Muscle of leg (tissue), 11 donors: ENCODE data around the gene SHKBP1. TPM values are rescaled to one million over a fixed set of nuclear protein-coding genes. Genes with fewer than 3 reads are reported as not detected.

Experiments used
- DNase-seq: peaks from one replicate; pipeline ENCODE4 v3.0.0; 2013
- H3K27ac ChIP-seq: one replicate; pipeline ENCODE4 v1.5.1; 2013; ENCODE audit warnings: mild to moderate bottlenecking, low read length, control low read depth
- H3K27me3 ChIP-seq: one replicate; pipeline ENCODE4 v1.6.1; 2013; ENCODE audit warnings: low read length; ENCODE audit not compliant: control insufficient read depth, insufficient read depth
- H3K36me3 ChIP-seq: one replicate; pipeline ENCODE4 v1.6.1; 2013; ENCODE audit warnings: low read length; ENCODE audit not compliant: control insufficient read depth, insufficient read depth
- H3K4me1 ChIP-seq: one replicate; pipeline ENCODE4 v1.6.1; 2013; ENCODE audit warnings: low read length; ENCODE audit not compliant: control insufficient read depth, insufficient read depth
- H3K4me3 ChIP-seq: one replicate; pipeline ENCODE4 v1.5.1; 2013; ENCODE audit warnings: low read length, control low read depth
- H3K9me3 ChIP-seq: replicated peaks from 2 replicates; pipeline ENCODE4 v1.6.1; 2013; ENCODE audit warnings: low read depth, low read length; ENCODE audit not compliant: control insufficient read depth
- WGBS: methylation state at CpG from one replicate; pipeline ENCODE4 v1.1.5; 2013; ENCODE audit warnings: missing lambda C conversion rate; ENCODE audit not compliant: insufficient coverage; 5-methylcytosine and 5-hydroxymethylcytosine counted together
- polyA plus RNA-seq, 8 donors: library from polyadenylated mRNA; unstranded; fragments of 120-200 nt; gene quantifications; one replicate each; pipeline versions ENCODE4 v1.2.1 to v1.2.3, GENCODE V29; 2013; ENCODE audit warnings: inconsistent platforms in 1 of 8, low replicate concordance in 1 of 8; ENCODE audit not compliant: insufficient read length in 8 of 8, insufficient read depth in 1 of 8
- total RNA-seq: library from RNA; stranded (reverse); fragments of 120-200 nt; gene quantifications from one replicate; pipeline ENCODE4 v1.2.4, GENCODE V29; 2013

SHKBP1 gene
- total and polyA plus RNA-seq, 9 donors, result 8.2 to 29.8 (median 21.3) TPM

DNA sequence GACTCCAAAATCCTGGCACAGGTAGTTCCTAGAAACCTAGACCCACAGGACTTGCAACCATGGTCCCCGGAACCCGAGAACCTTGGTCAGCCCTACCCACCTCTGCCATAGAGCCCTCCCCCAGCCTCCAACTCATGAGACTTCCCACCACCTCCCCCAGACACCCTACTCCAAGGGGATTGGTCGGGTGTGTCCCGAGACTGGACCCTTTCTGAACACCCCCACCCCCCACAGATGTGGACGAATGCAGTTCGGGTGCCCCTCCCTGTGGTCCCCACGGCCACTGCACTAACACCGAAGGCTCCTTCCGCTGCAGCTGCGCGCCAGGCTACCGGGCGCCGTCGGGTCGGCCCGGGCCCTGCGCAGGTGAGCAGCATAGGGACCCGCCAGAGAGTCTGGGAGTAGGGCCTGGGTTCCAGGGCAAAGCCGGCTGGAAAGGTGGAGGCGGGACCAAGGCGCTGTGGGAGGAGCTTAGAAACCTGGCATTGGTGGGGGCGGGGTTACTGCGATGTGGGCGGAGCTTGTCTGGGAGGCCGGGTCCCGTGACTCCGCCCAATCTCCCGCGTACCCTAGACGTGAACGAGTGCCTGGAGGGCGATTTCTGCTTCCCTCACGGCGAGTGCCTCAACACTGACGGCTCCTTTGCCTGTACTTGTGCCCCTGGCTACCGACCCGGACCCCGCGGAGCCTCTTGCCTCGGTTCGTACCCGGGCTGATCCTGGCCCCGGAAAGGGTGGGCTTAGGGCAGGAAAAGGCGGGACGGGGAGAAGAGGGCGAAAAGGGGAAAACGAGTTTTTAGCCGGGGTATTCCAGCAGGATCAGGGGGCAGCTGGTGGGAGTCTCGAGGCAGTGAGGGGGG, 36.4 kb downstream of the SHKBP1 start:
- H3K36me3 ChIP-seq, result peaks cover 26% of the 10 kb centered on the region
- WGBS, result 33% methylated on average over 48 of the region's 50 CpGs
- no peaks in the 10 kb centered on the region for H3K9me3 ChIP-seq
- H3K27ac ChIP-seq, result peak overlapping the region; percentile 39
- peak overlapping the region; percentile 48 for H3K4me3 ChIP-seq
- peaks cover 22% of the 10 kb centered on the region for H3K27me3 ChIP-seq
- no peak for DNase-seq
- peaks cover 29% of the 10 kb centered on the region for H3K4me1 ChIP-seq

DNA sequence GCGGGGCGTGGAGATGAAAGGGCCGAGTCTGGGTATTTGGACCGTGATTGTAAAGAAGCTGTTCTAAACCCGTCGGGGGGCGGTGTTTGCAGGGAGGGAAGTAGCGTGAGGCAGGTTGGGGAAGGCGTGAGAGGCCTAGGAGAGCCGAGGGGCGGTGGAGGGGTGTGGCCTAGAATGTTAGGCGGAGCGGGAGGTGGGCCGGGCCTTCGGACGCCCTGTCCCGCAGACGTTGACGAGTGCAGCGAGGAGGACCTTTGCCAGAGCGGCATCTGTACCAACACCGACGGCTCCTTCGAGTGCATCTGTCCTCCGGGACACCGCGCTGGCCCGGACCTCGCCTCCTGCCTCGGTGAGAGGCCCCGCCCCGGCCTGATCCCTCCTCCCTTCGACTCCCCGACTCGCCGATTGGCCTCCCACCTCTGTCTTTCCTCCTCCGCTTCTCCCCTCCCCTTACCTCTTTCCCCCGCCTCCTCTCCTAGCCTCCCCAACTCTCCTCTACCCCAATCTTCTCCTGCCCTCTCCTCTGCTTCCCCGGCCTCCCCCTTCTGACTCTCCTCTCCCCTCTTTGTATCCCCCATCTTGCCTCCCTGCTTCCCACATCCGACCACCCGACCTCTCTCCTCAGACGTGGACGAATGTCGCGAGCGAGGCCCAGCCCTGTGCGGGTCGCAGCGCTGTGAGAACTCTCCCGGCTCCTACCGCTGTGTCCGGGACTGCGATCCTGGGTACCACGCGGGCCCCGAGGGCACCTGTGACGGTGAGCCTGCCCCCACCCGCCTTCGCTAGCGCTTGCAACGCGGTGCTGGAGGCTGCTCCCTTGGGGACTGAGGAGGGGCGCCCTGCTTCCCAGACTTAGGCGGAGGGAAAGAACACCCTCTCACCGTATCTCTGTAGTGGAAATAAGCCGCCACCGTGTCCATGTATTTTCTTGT, 37.3 kb downstream of the SHKBP1 start:
- peak; percentile 90 for DNase-seq
- 20% methylated on average over 63 of the region's 67 CpGs for WGBS
- Histone ChIP-seq H3K27me3 (peaks cover 21% of the 10 kb centered on the region), H3K4me3 (peak overlapping the region; percentile 48), H3K4me1 (peaks cover 29% of the 10 kb centered on the region), H3K27ac (peak overlapping the region; percentile 39), H3K9me3 (no peaks in the 10 kb centered on the region), H3K36me3 (peaks cover 32% of the 10 kb centered on the region)

DNA sequence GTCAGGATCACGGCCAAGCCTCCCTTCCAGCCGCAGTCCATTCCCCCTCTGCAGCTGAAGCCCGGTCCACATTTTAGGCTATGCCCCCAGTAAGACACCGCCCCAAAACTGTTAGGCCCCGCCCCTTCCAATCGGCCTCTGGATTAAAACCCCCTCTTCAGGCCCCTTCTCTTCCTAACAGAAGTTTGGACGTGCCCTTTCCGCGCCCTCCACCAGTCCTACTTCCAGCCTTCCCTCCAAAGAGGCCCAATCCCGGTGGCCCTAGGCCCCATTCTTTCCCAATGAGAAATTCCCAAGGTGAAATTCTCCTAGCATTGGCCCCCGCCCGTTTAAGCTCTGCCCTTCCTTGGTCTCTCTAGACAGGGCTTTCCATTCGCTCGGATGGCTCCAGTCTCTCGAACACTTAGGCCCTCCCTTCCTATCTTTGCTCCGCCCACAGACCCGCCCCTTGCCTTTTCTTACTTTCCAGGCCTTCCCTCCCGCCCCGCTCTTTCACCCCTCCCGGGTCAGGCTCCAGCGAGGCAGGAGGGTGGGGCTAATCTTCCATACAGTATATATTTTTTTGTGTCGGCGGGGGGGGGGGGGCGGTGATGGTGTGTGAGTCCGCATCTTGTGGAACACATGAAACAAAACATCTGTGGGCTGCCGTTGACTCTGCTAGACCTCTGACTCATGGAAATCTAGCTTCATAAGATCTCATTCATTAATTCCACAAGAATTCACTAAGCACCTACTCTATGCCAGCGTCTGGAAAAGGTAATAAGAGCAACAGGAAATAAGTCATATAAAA, 38.1 kb downstream of the SHKBP1 start:
- Histone ChIP-seq H3K36me3 (peaks cover 41% of the 10 kb centered on the region), H3K9me3 (no peaks in the 10 kb centered on the region), H3K27me3 (peaks cover 13% of the 10 kb centered on the region), H3K4me1 (peaks cover 22% of the 10 kb centered on the region), H3K4me3 (peak overlapping the region; percentile 48), H3K27ac (peak overlapping the region; percentile 71)
- peak; percentile 93 for DNase-seq
- WGBS, result 13% methylated on average over 15 of the region's 27 CpGs

DNA sequence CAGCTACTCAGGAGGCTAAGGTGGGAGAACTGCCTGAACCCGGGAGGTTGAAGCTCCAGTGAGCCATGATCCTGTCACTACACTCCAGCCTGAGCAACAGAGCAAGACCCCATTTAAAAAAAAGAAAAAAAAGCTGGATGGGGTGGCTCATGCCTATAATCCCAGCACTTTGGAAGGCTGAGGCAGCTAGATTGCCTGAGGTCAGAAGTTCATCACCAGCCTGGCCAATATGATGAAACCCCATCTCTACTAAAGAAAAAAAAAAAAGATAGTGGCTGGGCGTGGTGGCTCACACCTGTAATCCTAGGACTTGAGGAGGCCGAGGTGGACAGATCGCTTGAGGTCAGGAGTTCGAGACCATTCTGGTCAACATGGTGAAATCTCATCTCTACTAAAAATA, 39.5 kb downstream of the SHKBP1 start:
- H3K36me3 ChIP-seq, result peaks cover 44% of the 10 kb centered on the region
- no peak for DNase-seq
- peaks cover 12% of the 10 kb centered on the region for H3K27me3 ChIP-seq
- H3K4me3 ChIP-seq, result no peak overlapping the region
- H3K9me3 ChIP-seq, result no peaks in the 10 kb centered on the region
- H3K27ac ChIP-seq, result no peak overlapping the region
- H3K4me1 ChIP-seq, result peaks cover 13% of the 10 kb centered on the region
- no CpG with 5 or more reads among the region's 5 CpGs for WGBS

DNA sequence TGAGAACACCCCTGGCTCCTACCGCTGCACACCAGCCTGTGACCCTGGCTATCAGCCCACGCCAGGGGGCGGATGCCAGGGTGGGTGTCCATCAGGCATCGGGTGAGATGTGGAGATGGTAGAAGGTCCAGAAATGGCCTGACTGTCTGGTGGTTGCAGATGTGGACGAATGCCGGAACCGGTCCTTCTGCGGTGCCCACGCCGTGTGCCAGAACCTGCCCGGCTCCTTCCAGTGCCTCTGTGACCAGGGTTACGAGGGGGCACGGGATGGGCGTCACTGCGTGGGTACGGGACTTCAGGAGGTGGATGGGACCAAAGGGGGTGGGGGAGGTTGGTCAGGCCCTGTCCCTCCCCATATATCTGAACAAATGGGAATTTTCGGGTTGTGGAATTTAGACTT, 40.3 kb downstream of the SHKBP1 start:
- WGBS, result 96% methylated on average over 13 of the region's 17 CpGs
- Histone ChIP-seq H3K27me3 (peaks cover 11% of the 10 kb centered on the region), H3K27ac (no peak overlapping the region), H3K4me3 (no peak overlapping the region), H3K9me3 (no peaks in the 10 kb centered on the region), H3K36me3 (peaks cover 44% of the 10 kb centered on the region), H3K4me1 (peaks cover 11% of the 10 kb centered on the region)
- DNase-seq, result peak; percentile 11

DNA sequence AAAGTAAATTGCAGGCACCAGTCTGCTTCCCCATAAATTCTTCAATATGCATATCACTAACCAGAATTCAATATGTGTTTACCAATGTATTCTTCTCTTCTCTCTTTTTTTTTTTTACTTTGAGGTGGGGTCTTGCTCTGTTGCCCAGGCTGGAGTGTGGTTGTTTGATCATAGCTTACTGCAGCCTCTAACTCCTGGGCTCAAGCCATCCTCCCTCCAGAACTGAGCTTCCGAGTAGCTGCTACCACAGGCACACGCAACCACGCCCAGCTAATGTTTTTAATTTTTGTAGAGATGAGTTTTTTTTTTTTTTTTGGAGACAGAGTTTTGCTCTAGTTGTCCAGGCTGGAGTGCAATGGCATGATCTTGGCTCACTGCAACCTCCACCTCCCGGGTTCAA, 41.3 kb downstream of the SHKBP1 start:
- no peak overlapping the region for H3K4me3 ChIP-seq
- no peaks in the 10 kb centered on the region for H3K9me3 ChIP-seq
- peaks cover 11% of the 10 kb centered on the region for H3K4me1 ChIP-seq
- peaks cover 10% of the 10 kb centered on the region for H3K27me3 ChIP-seq
- WGBS, result no CpG with 5 or more reads among the region's 4 CpGs
- no peak for DNase-seq
- H3K36me3 ChIP-seq, result peaks cover 44% of the 10 kb centered on the region
- no peak overlapping the region for H3K27ac ChIP-seq

DNA sequence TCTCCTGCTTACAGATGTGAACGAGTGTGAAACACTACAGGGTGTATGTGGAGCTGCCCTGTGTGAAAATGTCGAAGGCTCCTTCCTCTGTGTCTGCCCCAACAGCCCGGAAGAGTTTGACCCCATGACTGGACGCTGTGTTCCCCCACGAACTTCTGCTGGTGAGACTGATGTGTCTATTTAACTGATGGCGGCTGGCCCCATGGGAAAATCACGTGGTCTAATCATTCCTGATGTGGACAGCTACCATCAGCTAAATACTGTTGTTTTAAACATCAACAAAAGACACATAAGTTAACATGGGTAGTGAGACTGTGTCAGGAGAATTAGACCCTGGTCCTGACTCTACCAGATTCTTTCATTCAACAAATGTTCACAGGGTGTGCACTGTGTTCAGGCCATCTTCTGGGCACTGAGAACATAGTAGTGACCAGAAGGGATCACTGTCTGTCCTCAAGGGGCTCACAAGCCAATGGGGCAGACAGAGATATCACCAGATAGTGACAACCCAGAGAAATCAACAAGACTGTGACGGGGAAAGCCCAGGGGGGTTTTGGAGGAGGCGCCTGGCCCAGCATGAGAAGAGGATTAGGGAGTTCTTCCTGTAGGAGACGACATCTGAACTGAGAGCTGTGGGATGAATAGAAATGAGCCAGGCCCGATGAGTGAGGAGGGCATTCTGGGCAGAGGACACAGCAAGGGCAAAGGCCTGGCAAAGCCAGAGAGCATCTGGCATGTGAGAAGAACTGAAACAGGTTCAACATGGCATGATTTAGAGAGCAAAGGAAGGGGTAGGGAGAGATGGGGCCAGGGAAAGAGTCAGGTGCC, 42.9 kb downstream of the SHKBP1 start:
- H3K4me1 ChIP-seq, result peaks cover 4% of the 10 kb centered on the region
- H3K27ac ChIP-seq, result no peak overlapping the region
- H3K36me3 ChIP-seq, result peaks cover 52% of the 10 kb centered on the region
- peaks cover 5% of the 10 kb centered on the region for H3K27me3 ChIP-seq
- 76% methylated on average over 8 of the region's 11 CpGs for WGBS
- no peak for DNase-seq
- no peak overlapping the region for H3K4me3 ChIP-seq
- no peaks in the 10 kb centered on the region for H3K9me3 ChIP-seq

DNA sequence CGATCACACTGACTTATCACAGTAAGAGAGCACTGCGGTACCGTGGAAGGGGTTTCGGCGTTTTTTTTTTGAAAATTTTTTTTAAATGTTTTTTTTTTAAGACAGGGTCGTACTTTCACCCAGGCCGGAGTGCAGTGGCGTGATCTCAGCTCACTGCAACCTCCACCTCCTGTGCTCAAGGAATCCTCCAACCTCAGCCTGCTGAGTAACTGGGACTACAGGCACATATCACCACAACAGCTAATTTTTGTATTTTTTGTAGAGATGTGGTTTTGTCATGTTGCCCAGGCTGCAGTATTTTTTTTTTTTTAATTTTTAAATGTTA, 43.5 kb downstream of the SHKBP1 start:
- peaks cover 3% of the 10 kb centered on the region for H3K27me3 ChIP-seq
- H3K27ac ChIP-seq, result no peak overlapping the region
- H3K36me3 ChIP-seq, result peaks cover 52% of the 10 kb centered on the region
- H3K4me1 ChIP-seq, result no peaks in the 10 kb centered on the region
- WGBS, result 80% methylated on average over 1 of the region's 8 CpGs
- H3K9me3 ChIP-seq, result no peaks in the 10 kb centered on the region
- DNase-seq, result no peak
- no peak overlapping the region for H3K4me3 ChIP-seq

DNA sequence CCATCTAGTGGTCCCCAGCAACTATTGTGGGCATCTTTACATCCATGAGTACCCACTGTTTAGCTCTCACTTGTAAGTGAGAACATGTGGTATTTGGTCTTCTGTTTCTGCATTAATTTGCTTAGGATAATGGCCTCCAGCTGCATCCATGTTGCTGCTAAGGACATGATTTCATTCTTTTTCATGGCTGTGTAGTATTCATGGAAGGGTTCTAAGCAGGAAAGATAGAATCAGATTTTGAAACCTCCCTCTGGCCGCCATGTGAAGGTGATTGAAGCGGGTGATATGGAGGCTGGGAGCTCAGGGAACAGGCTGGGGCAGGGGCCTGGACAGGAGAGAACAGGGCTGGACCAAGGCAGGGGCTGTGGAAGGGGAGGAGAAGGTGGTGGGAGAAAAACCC, 44.6 kb downstream of the SHKBP1 start:
- Histone ChIP-seq H3K9me3 (no peaks in the 10 kb centered on the region), H3K4me1 (no peaks in the 10 kb centered on the region), H3K36me3 (peaks cover 60% of the 10 kb centered on the region), H3K27me3 (peaks cover 3% of the 10 kb centered on the region), H3K4me3 (no peak overlapping the region), H3K27ac (no peak overlapping the region)
- 97% methylated on average over 2 of the region's 2 CpGs for WGBS
- DNase-seq, result no peak
